CD4-positive, alpha-beta T cell treated with Interleukin-17A for 1 hour (primary cell): ENCODE results near the gene CD160.
"Not testable (repeated sequence)": the region's sequence is repeated elsewhere in the genome, so short reads cannot be mapped to it uniquely, and the experiment has no call there.

Experiments used
- DNase-seq: peaks from one replicate; pipeline ENCODE4 v3.0.0-alpha.2; 2020

CD160 gene

DNA sequence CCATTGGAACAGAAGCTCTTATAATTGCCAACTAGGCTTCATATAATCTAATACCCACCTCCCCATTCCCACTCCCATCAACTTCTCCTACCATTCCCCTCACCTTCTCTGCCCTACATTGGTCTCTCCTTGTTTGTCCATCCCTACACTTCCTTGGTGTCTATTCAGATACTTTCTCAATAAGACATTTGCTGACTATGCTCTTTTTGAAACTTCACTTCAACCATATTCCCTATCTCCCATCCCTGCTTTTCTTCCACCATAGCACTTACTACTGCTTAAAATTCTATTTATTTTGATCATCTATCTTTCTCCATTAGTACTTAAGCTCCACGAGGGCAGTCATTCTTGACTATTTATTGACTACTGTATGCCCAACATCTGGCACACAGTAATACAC is 40.4 kb downstream of the CD160 start:
- no peak for DNase-seq

DNA sequence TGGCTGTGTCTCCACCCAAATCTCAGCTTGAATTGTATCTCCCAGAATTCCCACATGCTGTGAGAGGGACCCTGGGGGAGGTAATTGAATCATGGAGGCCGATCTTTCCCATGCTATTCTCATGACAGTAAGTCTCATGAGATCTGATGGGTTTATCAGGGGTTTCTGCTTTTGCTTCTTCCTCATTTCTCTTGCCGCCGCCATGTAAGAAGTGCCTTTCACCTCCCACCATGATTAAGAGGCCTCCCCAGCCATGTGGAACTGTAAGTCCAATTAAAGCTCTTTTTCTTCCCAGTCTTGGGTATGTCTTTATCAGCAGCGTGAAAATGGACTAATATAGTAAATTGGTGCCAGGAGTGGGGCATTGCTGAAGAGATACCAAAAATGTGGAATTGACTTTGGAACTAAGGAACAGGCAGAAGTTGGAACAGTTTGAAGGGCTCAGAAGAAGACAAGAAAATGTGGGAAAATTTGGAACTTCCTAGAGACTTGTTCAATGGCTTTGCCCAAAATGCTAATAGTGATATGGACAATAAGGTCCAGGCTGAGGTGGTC is 41.2 kb downstream of the CD160 start:
- DNase-seq, result not testable (repeated sequence)

DNA sequence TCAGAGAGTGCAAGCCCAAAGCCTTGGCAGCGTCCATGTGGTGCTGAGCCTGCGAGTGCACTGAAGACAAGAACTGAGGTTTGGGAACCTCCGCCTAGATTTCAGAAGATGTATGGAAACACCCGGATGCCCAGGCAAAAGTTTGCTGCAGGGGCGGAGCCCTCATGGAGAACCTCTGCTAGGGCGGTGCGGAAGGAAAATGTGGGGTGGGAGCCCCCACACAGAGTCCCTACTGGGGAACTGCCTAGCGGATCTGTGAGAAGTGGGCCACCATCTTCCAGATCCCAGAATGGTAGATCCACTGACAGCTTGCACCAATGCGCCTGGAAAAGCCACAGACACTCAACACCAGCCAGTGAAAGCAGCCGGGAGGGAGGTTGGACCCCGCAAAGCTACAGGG is 42.2 kb downstream of the CD160 start:
- DNase-seq, result not testable (repeated sequence)

- not testable (repeated sequence) for DNase-seq
These were observed 42.7 kb downstream of the CD160 start for GRCh38 chr1:145762001-145762400.

DNA sequence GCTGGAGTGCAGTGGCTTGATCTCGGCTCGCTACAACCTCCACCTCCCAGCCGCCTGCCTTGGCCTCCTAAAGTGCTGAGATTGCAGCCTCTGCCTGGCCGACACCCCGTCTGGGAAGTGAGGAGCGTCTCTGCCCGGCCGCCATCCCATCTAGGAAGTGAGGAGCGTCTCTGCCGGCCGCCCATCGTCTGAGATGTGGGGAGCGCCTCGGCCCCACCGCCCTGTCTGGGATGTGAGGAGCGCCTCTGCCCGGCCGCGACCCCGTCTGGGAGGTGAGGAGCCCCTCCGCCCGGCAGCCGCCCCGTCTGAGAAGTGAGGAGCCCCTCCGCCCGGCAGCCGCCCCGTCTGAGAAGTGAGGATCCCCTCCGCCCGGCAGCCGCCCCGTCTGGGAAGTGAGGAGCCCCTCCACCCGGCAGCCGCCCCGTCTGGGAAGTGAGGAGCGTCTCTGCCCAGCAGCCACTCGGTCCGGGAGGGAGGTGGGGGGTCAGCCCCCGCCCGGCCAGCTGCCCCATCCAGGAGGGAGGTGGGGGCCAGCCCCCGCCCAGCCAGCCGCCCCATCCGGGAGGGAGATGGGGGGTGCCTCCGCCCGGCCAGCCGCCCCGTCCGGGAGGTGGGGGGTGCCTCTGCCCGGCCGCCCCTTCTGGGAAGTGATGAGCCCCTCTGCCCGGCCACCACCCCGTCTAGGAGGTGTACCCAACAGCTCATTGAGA is 45.1 kb downstream of the CD160 start:
- not testable (repeated sequence) for DNase-seq

GRCh38 chr1:145765127-145765526 is 45.8 kb downstream of the CD160 start:
- not testable (repeated sequence) for DNase-seq

- not testable (repeated sequence) for DNase-seq
These were observed 46.5 kb downstream of the CD160 start for GRCh38 chr1:145765585-145766360.

GRCh38 chr1:145766926-145767325 is 47.6 kb downstream of the CD160 start:
- DNase-seq, result not testable (repeated sequence)

- not testable (repeated sequence) for DNase-seq
These were observed 48.7 kb downstream of the CD160 start for GRCh38 chr1:145768004-145768403.

DNA sequence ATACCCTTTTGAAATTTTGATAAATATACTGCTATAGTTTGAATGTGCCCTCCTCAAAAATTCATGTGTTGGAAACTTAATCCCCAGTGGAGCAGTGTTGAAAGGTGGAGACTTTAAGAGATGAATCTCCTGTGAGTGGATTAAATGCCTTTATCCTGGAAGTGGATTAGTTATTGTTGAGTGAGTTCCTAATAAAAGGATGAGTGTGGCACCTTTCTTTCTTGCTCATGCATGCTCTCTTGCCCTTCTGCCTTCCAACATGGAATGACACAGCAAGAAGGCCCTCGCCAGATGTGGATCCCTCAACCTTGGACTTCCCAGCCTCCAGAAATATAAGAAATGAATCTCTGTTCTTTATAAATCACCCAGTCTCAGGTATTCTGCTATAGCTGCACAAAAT is 51.8 kb downstream of the CD160 start:
- no peak for DNase-seq

- DNase-seq, result no peak
These were observed 54.1 kb downstream of the CD160 start for GRCh38 chr1:145773423-145773822.

- no peak for DNase-seq
These were observed 58.3 kb downstream of the CD160 start for GRCh38 chr1:145777357-145778145.

- no peak for DNase-seq
These were observed 58.8 kb downstream of the CD160 start for GRCh38 chr1:145778146-145778540.

DNA sequence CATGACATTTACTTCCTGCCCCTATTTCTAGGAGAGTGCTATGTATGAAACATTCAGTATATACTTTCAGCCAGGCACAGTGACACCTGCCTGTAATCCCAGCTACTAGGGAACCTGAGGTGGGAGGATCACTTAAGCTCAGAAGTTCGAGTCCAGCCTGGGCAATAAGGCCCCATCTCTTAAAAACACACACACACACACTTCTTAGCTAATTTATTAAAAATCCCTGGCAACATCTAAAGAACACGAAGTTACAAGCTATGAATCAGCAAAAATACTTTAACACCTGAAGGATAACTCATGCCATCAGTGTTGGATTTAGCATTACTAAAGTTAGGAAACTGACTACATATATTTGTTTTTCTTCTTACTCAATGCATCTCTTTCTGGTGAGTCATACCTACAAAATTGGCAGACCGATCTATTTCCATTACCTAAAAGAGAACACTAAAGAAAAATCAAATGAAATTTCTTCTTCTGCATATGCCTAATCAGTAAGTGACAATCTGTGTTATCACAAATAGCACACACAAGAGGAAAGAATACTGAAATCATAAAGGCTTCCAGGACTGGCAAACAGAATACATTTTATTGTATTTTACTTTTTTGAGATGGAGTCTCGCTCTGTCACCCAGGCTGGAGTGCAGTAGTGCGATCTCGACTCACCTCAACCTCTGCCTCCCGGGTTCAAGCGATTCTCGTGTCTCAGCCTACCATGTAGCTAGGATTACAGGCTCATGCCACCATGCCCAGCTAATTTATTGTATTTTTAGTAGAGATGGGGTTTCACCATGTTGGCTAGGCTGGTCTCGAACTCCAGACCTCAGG is 63.2 kb downstream of the CD160 start:
- no peak for DNase-seq

GRCh38 chr1:145784409-145784808 is 65.1 kb downstream of the CD160 start:
- DNase-seq, result no peak

GRCh38 chr1:145785547-145785946 is 66.2 kb downstream of the CD160 start:
- no peak for DNase-seq

- no peak for DNase-seq
These were observed 67.0 kb downstream of the CD160 start for GRCh38 chr1:145786271-145786670.

DNA sequence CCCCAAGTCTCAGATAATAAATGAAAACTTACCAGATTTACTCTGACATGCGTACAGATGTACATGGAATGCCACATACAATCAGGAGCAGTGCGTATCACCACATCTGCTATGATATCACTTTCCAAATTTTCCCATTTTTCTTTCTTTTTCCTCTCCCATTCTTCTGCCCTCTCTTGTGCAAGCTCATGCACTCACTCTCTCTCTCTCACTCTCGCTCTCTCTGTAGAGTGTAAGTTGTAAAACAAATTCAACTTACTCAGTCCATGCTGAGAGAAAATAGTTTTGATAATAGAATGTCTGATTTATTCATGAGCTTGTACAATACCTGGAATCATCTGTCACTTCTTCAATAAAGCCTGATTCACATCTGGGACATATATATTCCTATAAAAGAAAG is 69.3 kb downstream of the CD160 start:
- no peak for DNase-seq
